ENCODE measurements around the gene TRAFD1.

TRAFD1 gene

GRCh38 chr12:112161711-112162110 is 36.4 kb downstream of the TRAFD1 start:
- H3K4me3 ChIP-seq (ENCODE audit: low read length), result no peak overlapping the region
- TF ChIP-seq CTCF (IDR thresholded peaks at IDR 0.05; ENCODE audit: insufficient read depth, low read depth, low read length, missing control alignments), result no peak
- no peak for DNase-seq (ENCODE audit: low read depth)

- no peak for DNase-seq (ENCODE audit: low read depth)
- no peak for TF ChIP-seq CTCF (IDR thresholded peaks at IDR 0.05; ENCODE audit: insufficient read depth, low read depth, low read length, missing control alignments)
- no peak overlapping the region for H3K4me3 ChIP-seq (ENCODE audit: low read length)
Observed at GRCh38 chr12:112162241-112162790, 37.0 kb downstream of the TRAFD1 start.

DNA sequence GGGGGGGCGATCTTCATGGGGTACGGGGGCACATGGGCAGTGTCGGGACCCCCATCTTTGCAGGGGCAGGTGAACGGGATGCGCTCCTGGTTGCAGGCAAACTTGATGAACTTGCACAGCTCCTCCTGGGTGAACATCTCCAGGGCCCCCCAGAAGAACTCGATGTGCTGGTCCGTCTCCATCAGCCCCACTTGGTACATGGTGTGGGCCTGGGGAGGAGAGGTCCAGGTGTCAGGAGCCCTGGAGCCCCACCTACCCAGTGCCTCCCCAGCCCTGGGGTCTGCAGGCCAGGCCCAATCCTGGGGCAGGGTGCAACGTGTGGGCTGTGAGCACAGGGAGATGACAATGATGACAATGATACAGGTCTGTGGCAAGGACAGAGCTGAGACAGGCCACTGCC is 37.7 kb downstream of the TRAFD1 start:
- H3K4me3 ChIP-seq (ENCODE audit: low read length), result no peak overlapping the region
- no peak for DNase-seq (ENCODE audit: low read depth)
- TF ChIP-seq CTCF (IDR thresholded peaks at IDR 0.05; ENCODE audit: insufficient read depth, low read depth, low read length, missing control alignments), result no peak

GRCh38 chr12:112163471-112163991 is 38.2 kb downstream of the TRAFD1 start:
- no peak overlapping the region for H3K4me3 ChIP-seq (ENCODE audit: low read length)
- no peak for DNase-seq (ENCODE audit: low read depth)
- no peak for TF ChIP-seq CTCF (IDR thresholded peaks at IDR 0.05; ENCODE audit: insufficient read depth, low read depth, low read length, missing control alignments)

DNA sequence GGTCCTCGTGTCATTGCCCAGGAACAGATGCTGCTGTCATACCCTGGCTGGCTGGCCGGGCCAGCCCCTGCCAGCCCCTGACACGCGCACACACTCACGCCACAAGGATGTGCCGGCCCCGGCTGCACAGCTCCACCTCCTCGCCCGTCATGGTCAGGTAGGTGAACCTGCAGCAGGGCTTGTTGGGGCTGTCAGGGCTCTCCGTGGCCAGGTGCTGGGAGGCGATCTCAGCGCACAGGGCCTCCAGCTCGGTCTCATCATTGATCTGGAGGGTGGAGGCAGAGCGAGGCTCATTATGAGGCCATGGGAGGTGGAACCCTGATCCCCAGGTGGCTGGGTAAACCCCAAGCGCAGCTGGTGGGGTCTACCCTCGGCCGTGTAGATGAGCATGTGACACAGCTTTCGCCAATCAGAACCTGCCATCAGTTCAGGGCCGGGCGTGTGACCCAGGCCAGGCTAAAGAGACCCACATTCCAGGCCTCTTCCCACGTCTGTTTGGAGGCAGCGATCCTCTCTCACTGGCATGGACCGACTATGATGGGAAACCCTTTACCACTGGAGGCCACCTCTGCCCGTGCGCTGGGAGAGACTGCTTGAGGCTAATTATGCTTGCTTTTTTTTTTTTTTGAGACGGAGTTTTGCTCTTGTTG is 38.8 kb downstream of the TRAFD1 start:
- H3K4me3 ChIP-seq (ENCODE audit: low read length), result no peak overlapping the region
- DNase-seq (ENCODE audit: low read depth), result no peak
- no peak for TF ChIP-seq CTCF (IDR thresholded peaks at IDR 0.05; ENCODE audit: insufficient read depth, low read depth, low read length, missing control alignments)

GRCh38 chr12:112165624-112166023 is 40.3 kb downstream of the TRAFD1 start:
- H3K4me3 ChIP-seq (ENCODE audit: low read length), result no peak overlapping the region
- no peak for TF ChIP-seq CTCF (IDR thresholded peaks at IDR 0.05; ENCODE audit: insufficient read depth, low read depth, low read length, missing control alignments)

More at GRCh38 chr12:112165624-112166023, 40.3 kb downstream of the TRAFD1 start:
- no peak for DNase-seq (ENCODE audit: low read depth)

Measured in epithelial cell of esophagus (primary cell).